OCI-LY7 (cell line): ENCODE measurements around the gene LCE1C. TPM values are rescaled to one million over a fixed set of nuclear protein-coding genes. Genes with fewer than 3 reads are reported as not detected.

Experiments
- BruUV-seq: library from RNA; stranded (reverse); fragments of 400-500 nt; replicated peaks from 2 replicates; lab custom pipeline; 2021; lab: Mats Ljungman, UMichigan
- CTCF ChIA-PET: fragments of 300-600 bp; sonication (Branson Sonifier 250); formaldehyde crosslinking; loops from one replicate; lab custom pipeline; 2022; ENCODE audit warnings: antibody characterized with exemption; ENCODE audit not compliant: unreplicated experiment; lab: Charles Lee
- POLR2A ChIA-PET: fragments of 300-600 bp; sonication (Branson Sonifier 250); formaldehyde crosslinking; loops from one replicate; lab custom pipeline; 2022; ENCODE audit warnings: antibody characterized with exemption; lab: Charles Lee
- DNase-seq: peaks from one replicate; pipeline ENCODE4 v3.0.0-alpha.2; 2015; ENCODE audit warnings: low spot score
- H2AFZ ChIP-seq: fragments of 200-600 bp; sonication (generic), shearing (Covaris generic); 2 replicates; pipeline ENCODE4 v1.6.1; 2014; ENCODE audit warnings: mild to moderate bottlenecking, antibody characterized with exemption, low read length, moderate library complexity
- H3K27ac ChIP-seq: fragments of 200-600 bp; sonication (generic); 2 replicates; pipeline ENCODE4 v1.5.1; 2014; ENCODE audit warnings: mixed run types, low read depth, mild to moderate bottlenecking, moderate library complexity, low read length, inconsistent platforms; ENCODE audit not compliant: poor library complexity, severe bottlenecking
- H3K36me3 ChIP-seq: fragments of 200-600 bp; sonication (generic); 2 replicates; pipeline ENCODE4 v1.6.1; 2014; ENCODE audit warnings: mild to moderate bottlenecking, antibody characterized with exemption, low read length, moderate library complexity, mixed read lengths; ENCODE audit not compliant: insufficient read depth
- H3K4me1 ChIP-seq: fragments of 200-600 bp; sonication (generic); 2 replicates; pipeline ENCODE4 v1.5.1; 2014; ENCODE audit warnings: mild to moderate bottlenecking, low read length; ENCODE audit not compliant: insufficient read depth, poor library complexity, severe bottlenecking
- H3K4me2 ChIP-seq: fragments of 200-600 bp; sonication (generic); 2 replicates; pipeline ENCODE4 v1.6.1; 2014; ENCODE audit warnings: mild to moderate bottlenecking, low read length
- H3K4me3 ChIP-seq: fragments of 200-600 bp; sonication (generic); 2 replicates; pipeline ENCODE4 v1.5.1; 2014; ENCODE audit warnings: mild to moderate bottlenecking, low read depth, low read length; ENCODE audit not compliant: poor library complexity, severe bottlenecking
- H3K79me2 ChIP-seq: fragments of 200-600 bp; sonication (generic); 2 replicates; pipeline ENCODE4 v1.6.1; 2016; ENCODE audit warnings: low read depth, mild to moderate bottlenecking, low read length, moderate library complexity, mixed read lengths; ENCODE audit not compliant: insufficient read depth
- H3K9me2 ChIP-seq: fragments of 200-600 bp; sonication (generic); 2 replicates; pipeline ENCODE4 v1.6.1; 2016; ENCODE audit warnings: mild to moderate bottlenecking, low read length, mixed read lengths; ENCODE audit not compliant: insufficient read depth
- H3K9me3 ChIP-seq: fragments of 200-600 bp; sonication (generic); 2 replicates; pipeline ENCODE4 v1.6.1; 2014; ENCODE audit warnings: mild to moderate bottlenecking, mixed run types, low read length, mixed read lengths
- H4K20me1 ChIP-seq: fragments of 200-600 bp; sonication (generic); 2 replicates; pipeline ENCODE4 v1.6.1; 2014; ENCODE audit warnings: mild to moderate bottlenecking, antibody characterized with exemption, low read length, moderate library complexity, mixed read lengths; ENCODE audit not compliant: insufficient read depth
- EZH2phosphoT487 ChIP-seq: fragments of 200-600 bp; sonication (generic); IDR thresholded peaks from 2 replicates; pipeline ENCODE4 v1.6.1; 2018; ENCODE audit warnings: low read depth, borderline replicate concordance, mild to moderate bottlenecking, mixed run types, antibody characterized with exemption, low read length, moderate library complexity, mixed read lengths
- intact Hi-C: fragments of 100-400 bp; cut with micrococcal nuclease; formaldehyde crosslinking; loops from one replicate; pipeline ENCODE4 v1.10.0; 2022; ENCODE audit not compliant: unreplicated experiment
- total RNA-seq, 2 experiments: library from RNA; depleted of rRNA in 1 of 2; stranded (reverse); fragments of >200 nt in 1 of 2; shearing (Covaris generic) in 1 of 2; gene quantifications; 2 replicates each; pipeline ENCODE4 v1.2.3, GENCODE V29; 2014 to 2022
- TF ChIP-seq, protein P1 (sequence below): fragments of 200-600 bp; sonication (generic); conservative IDR thresholded peaks from 2 replicates; pipeline ENCODE4 v1.5.1; 2014; ENCODE audit warnings: mild to moderate bottlenecking, antibody characterized with exemption, low read length, moderate library complexity, mixed read lengths

The LCE1C gene
- total RNA-seq, 2 experiments from 2014 or later, result not detected

DNA sequence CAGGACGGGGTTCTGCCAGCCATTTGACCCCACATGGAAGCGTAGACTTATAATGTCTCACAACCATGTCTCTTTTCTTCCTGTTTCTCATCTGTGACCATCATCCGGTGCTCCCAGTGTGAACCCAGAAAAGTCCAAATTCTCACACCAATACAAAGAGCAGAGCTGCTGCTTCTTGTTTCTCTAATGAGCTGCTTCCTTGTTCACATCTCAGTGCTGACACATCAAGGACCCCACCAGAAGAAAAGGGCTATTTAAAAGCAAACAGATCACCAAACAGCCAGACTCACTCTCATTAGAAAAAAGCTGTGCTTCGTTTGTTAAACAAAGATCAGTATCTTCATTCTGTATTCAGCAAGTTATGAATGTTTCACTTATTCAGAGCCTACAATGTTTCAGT is 10.8 kb downstream of the LCE1C start:
- CTCF ChIA-PET, result no interaction called here
- intact Hi-C loops, result no loop called here
- no peak for TF ChIP-seq EZH2phosphoT487
- TF ChIP-seq, protein P1, sequence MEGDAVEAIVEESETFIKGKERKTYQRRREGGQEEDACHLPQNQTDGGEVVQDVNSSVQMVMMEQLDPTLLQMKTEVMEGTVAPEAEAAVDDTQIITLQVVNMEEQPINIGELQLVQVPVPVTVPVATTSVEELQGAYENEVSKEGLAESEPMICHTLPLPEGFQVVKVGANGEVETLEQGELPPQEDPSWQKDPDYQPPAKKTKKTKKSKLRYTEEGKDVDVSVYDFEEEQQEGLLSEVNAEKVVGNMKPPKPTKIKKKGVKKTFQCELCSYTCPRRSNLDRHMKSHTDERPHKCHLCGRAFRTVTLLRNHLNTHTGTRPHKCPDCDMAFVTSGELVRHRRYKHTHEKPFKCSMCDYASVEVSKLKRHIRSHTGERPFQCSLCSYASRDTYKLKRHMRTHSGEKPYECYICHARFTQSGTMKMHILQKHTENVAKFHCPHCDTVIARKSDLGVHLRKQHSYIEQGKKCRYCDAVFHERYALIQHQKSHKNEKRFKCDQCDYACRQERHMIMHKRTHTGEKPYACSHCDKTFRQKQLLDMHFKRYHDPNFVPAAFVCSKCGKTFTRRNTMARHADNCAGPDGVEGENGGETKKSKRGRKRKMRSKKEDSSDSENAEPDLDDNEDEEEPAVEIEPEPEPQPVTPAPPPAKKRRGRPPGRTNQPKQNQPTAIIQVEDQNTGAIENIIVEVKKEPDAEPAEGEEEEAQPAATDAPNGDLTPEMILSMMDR, result no peak

DNA sequence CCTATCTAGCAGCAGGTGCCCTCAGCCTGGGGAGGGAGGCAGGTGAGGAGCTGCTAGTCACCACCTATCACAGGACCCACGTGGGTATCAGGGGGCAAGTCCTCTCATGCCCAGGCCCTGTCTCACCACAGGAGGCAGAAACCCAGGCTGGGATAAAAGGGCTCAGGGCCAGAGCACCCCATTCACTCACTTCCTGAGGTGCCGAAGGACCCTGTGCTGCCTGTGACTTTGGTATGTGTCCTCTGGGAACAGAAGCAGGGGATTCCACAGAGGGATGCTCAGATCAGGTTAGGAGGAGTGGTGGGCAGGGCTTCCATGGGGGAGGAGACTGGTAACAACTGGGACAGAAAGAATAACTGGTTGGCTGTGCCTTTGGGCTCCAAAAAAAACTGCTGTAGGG is 20.4 kb downstream of the LCE1C start, which contains the start of gene LCE1E:
Gene LCE1E (plus strand): TSS at position 181 of the 400 bp plus-strand sequence. CDS start 1,043 bp downstream, outside the sequence.
- intact Hi-C loops, result no loop called here
- Histone ChIP-seq H3K9me2 (no peaks in the 10 kb centered on the region; the same call in 1 of the 2 replicates), H3K4me1 (no peaks in the 10 kb centered on the region), H3K4me2 (no peak within 1 kb of the TSS), H4K20me1 (no peaks in the 10 kb centered on the region), H2AFZ (no peak within 1 kb of the TSS), H3K9me3 (no peaks in the 10 kb centered on the region), H3K27ac (no peak within 1 kb of the TSS), H3K36me3 (no peaks in the 10 kb centered on the region), H3K4me3 (no peak within 1 kb of the TSS), H3K79me2 (no peaks in the 10 kb centered on the region)
- no peak for DNase-seq
- BruUV-seq, result no TSS peak
- CTCF ChIA-PET, result no interaction called here
- TF ChIP-seq EZH2phosphoT487, result no peak
- TF ChIP-seq, protein P1, result no peak
- POLR2A ChIA-PET, result interaction anchor here (0.9 kb wide), 1 partner anchor 16 kb away, joined by 3 read pairs; no protein-coding TSS in a partner anchor

More for the DNA sequence above, 10.8 kb downstream of the LCE1C start:
- no peak for DNase-seq
- H3K4me3 ChIP-seq, result no peak overlapping the region
- POLR2A ChIA-PET, result no interaction called here
- H3K4me1 ChIP-seq, result no peaks in the 10 kb centered on the region
- H3K4me2 ChIP-seq, result no peak overlapping the region
- H3K27ac ChIP-seq, result no peak overlapping the region
- H4K20me1 ChIP-seq, result no peaks in the 10 kb centered on the region
- no peaks in the 10 kb centered on the region for H3K9me3 ChIP-seq
- H2AFZ ChIP-seq, result no peak overlapping the region
- BruUV-seq, result no TSS peak
- no peaks in the 10 kb centered on the region for H3K9me2 ChIP-seq
- H3K36me3 ChIP-seq, result no peaks in the 10 kb centered on the region
- no peaks in the 10 kb centered on the region for H3K79me2 ChIP-seq

DNA sequence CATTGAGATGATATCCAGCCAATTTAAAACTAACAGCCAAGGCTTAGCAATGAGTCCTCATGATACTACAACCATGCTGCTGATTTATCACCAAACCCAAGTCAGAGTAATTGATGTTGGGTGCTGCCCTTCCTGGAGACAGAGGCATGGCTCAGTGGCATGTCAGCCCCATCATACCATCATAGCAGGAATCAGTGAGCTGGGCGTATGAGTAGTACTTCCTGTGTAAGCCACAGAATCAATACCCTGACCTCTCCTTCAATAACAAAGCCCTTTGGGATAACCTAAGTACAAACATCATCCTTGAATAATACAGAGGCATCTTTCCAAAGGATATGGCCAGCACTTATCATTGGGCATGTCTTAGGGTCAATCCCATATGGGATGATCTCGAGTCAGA is 23.4 kb downstream of the LCE1C start:
- BruUV-seq, result no TSS peak
- Histone ChIP-seq H3K79me2 (no peaks in the 10 kb centered on the region), H3K4me2 (no peak overlapping the region), H3K27ac (no peak overlapping the region), H4K20me1 (no peaks in the 10 kb centered on the region), H3K36me3 (no peaks in the 10 kb centered on the region), H3K4me3 (no peak overlapping the region), H3K4me1 (no peaks in the 10 kb centered on the region), H2AFZ (no peak overlapping the region), H3K9me3 (no peaks in the 10 kb centered on the region), H3K9me2 (no peaks in the 10 kb centered on the region; the same call in 1 of the 2 replicates)
- ChIA-PET CTCF (interaction anchor here (1.0 kb wide), 1 partner anchor 179 kb away, joined by 3 read pairs; no protein-coding TSS in a partner anchor), POLR2A (no interaction called here)
- TF ChIP-seq, protein P1, result no peak
- no peak for TF ChIP-seq EZH2phosphoT487
- no peak for DNase-seq
- intact Hi-C loops, result no loop called here
